OCI-LY7 (cell line): ENCODE results near the gene ATP11A. TPM values are rescaled to one million over a fixed set of nuclear protein-coding genes. Genes with fewer than 3 reads are reported as not detected.

Experiments
- BruUV-seq: library from RNA; stranded (reverse); fragments of 400-500 nt; replicated peaks from 2 replicates; lab custom pipeline; 2021; lab: Mats Ljungman, UMichigan
- CTCF ChIA-PET: fragments of 300-600 bp; sonication (Branson Sonifier 250); formaldehyde crosslinking; loops from one replicate; lab custom pipeline; 2022; ENCODE audit warnings: antibody characterized with exemption; ENCODE audit not compliant: unreplicated experiment; lab: Charles Lee
- POLR2A ChIA-PET: fragments of 300-600 bp; sonication (Branson Sonifier 250); formaldehyde crosslinking; loops from one replicate; lab custom pipeline; 2022; ENCODE audit warnings: antibody characterized with exemption; lab: Charles Lee
- DNase-seq: peaks from one replicate; pipeline ENCODE4 v3.0.0-alpha.2; 2015; ENCODE audit warnings: low spot score
- H2AFZ ChIP-seq: fragments of 200-600 bp; sonication (generic), shearing (Covaris generic); 2 replicates; pipeline ENCODE4 v1.6.1; 2014; ENCODE audit warnings: mild to moderate bottlenecking, antibody characterized with exemption, low read length, moderate library complexity
- H3K27ac ChIP-seq: fragments of 200-600 bp; sonication (generic); 2 replicates; pipeline ENCODE4 v1.5.1; 2014; ENCODE audit warnings: mixed run types, low read depth, mild to moderate bottlenecking, moderate library complexity, low read length, inconsistent platforms; ENCODE audit not compliant: poor library complexity, severe bottlenecking
- H3K36me3 ChIP-seq: fragments of 200-600 bp; sonication (generic); 2 replicates; pipeline ENCODE4 v1.6.1; 2014; ENCODE audit warnings: mild to moderate bottlenecking, antibody characterized with exemption, low read length, moderate library complexity, mixed read lengths; ENCODE audit not compliant: insufficient read depth
- H3K4me1 ChIP-seq: fragments of 200-600 bp; sonication (generic); 2 replicates; pipeline ENCODE4 v1.5.1; 2014; ENCODE audit warnings: mild to moderate bottlenecking, low read length; ENCODE audit not compliant: insufficient read depth, poor library complexity, severe bottlenecking
- H3K4me2 ChIP-seq: fragments of 200-600 bp; sonication (generic); 2 replicates; pipeline ENCODE4 v1.6.1; 2014; ENCODE audit warnings: mild to moderate bottlenecking, low read length
- H3K4me3 ChIP-seq: fragments of 200-600 bp; sonication (generic); 2 replicates; pipeline ENCODE4 v1.5.1; 2014; ENCODE audit warnings: mild to moderate bottlenecking, low read depth, low read length; ENCODE audit not compliant: poor library complexity, severe bottlenecking
- H3K79me2 ChIP-seq: fragments of 200-600 bp; sonication (generic); 2 replicates; pipeline ENCODE4 v1.6.1; 2016; ENCODE audit warnings: low read depth, mild to moderate bottlenecking, low read length, moderate library complexity, mixed read lengths; ENCODE audit not compliant: insufficient read depth
- H3K9me2 ChIP-seq: fragments of 200-600 bp; sonication (generic); 2 replicates; pipeline ENCODE4 v1.6.1; 2016; ENCODE audit warnings: mild to moderate bottlenecking, low read length, mixed read lengths; ENCODE audit not compliant: insufficient read depth
- H3K9me3 ChIP-seq: fragments of 200-600 bp; sonication (generic); 2 replicates; pipeline ENCODE4 v1.6.1; 2014; ENCODE audit warnings: mild to moderate bottlenecking, mixed run types, low read length, mixed read lengths
- H4K20me1 ChIP-seq: fragments of 200-600 bp; sonication (generic); 2 replicates; pipeline ENCODE4 v1.6.1; 2014; ENCODE audit warnings: mild to moderate bottlenecking, antibody characterized with exemption, low read length, moderate library complexity, mixed read lengths; ENCODE audit not compliant: insufficient read depth
- CTCF ChIP-seq: fragments of 200-600 bp; sonication (generic); conservative IDR thresholded peaks from 2 replicates; pipeline ENCODE4 v1.5.1; 2014; ENCODE audit warnings: mild to moderate bottlenecking, antibody characterized with exemption, low read length, moderate library complexity, mixed read lengths
- EZH2phosphoT487 ChIP-seq: fragments of 200-600 bp; sonication (generic); IDR thresholded peaks from 2 replicates; pipeline ENCODE4 v1.6.1; 2018; ENCODE audit warnings: low read depth, borderline replicate concordance, mild to moderate bottlenecking, mixed run types, antibody characterized with exemption, low read length, moderate library complexity, mixed read lengths
- intact Hi-C: fragments of 100-400 bp; cut with micrococcal nuclease; formaldehyde crosslinking; loops from one replicate; pipeline ENCODE4 v1.10.0; 2022; ENCODE audit not compliant: unreplicated experiment
- total RNA-seq, 2 experiments: library from RNA; depleted of rRNA in 1 of 2; stranded (reverse); fragments of >200 nt in 1 of 2; shearing (Covaris generic) in 1 of 2; gene quantifications; 2 replicates each; pipeline ENCODE4 v1.2.3, GENCODE V29; 2014 to 2022

The ATP11A gene
- total RNA-seq, 2 experiments from 2014 or later: 8.8 to 23.1 TPM

- Histone ChIP-seq H3K4me2 (no peak overlapping the region), H3K9me3 (no peaks in the 10 kb centered on the region), H3K4me1 (no peaks in the 10 kb centered on the region), H3K9me2 (no peaks in the 10 kb centered on the region), H4K20me1 (no peaks in the 10 kb centered on the region), H3K36me3 (no peaks in the 10 kb centered on the region), H3K27ac (no peak overlapping the region), H2AFZ (no peak overlapping the region), H3K4me3 (no peak overlapping the region), H3K79me2 (no peaks in the 10 kb centered on the region)
- POLR2A ChIA-PET: no interaction called here
- DNase-seq: no peak
- intact Hi-C loops: no loop called here
- BruUV-seq: no TSS peak
- TF ChIP-seq CTCF (no peak), EZH2phosphoT487 (no peak)
- CTCF ChIA-PET: no interaction called here
These were observed 47.8 kb upstream of the ATP11A start for GRCh38 chr13:112642090-112642460.

- Histone ChIP-seq H3K9me2 (no peaks in the 10 kb centered on the region), H4K20me1 (no peaks in the 10 kb centered on the region), H3K36me3 (no peaks in the 10 kb centered on the region), H2AFZ (no peak overlapping the region), H3K27ac (no peak overlapping the region), H3K4me1 (no peaks in the 10 kb centered on the region), H3K4me3 (no peak overlapping the region), H3K9me3 (no peaks in the 10 kb centered on the region), H3K79me2 (no peaks in the 10 kb centered on the region), H3K4me2 (no peak overlapping the region)
- POLR2A ChIA-PET: interaction anchor here (0.7 kb wide), 1 partner anchor 1657 kb away, joined by 3 read pairs; no protein-coding TSS in a partner anchor
- intact Hi-C loops: no loop called here
- no peak for TF ChIP-seq CTCF
- TF ChIP-seq EZH2phosphoT487: no peak
- no TSS peak for BruUV-seq
- CTCF ChIA-PET: no interaction called here
- DNase-seq: no peak
These were observed 45.9 kb upstream of the ATP11A start for GRCh38 chr13:112643759-112644459.

- no peaks in the 10 kb centered on the region for H3K79me2 ChIP-seq
- no peaks in the 10 kb centered on the region for H3K9me3 ChIP-seq
- no peak overlapping the region for H2AFZ ChIP-seq
- intact Hi-C loops: no loop called here
- BruUV-seq: no TSS peak
- H3K36me3 ChIP-seq: no peaks in the 10 kb centered on the region
- DNase-seq: no peak
- no peaks in the 10 kb centered on the region for H3K4me1 ChIP-seq
- no peaks in the 10 kb centered on the region for H4K20me1 ChIP-seq
- TF ChIP-seq EZH2phosphoT487 (no peak), CTCF (no peak)
- no peak overlapping the region for H3K4me2 ChIP-seq
- H3K9me2 ChIP-seq: no peaks in the 10 kb centered on the region
- POLR2A ChIA-PET: no interaction called here
- CTCF ChIA-PET: no interaction called here
- H3K4me3 ChIP-seq: no peak overlapping the region
- no peak overlapping the region for H3K27ac ChIP-seq
These were observed 44.4 kb upstream of the ATP11A start for GRCh38 chr13:112645327-112645914.
